ENCODE results near the gene MRPL34. TPM values are rescaled to one million over a fixed set of nuclear protein-coding genes. Genes with fewer than 3 reads are reported as not detected.

MRPL34 gene
- total and polyA plus RNA-seq, 9 of the 15 experiments (the other 6 are each of a cell fraction or from before 2014, with no cell fraction given): 11.5 to 256 (median 72.5) TPM

- peak; percentile 55; the same call in 1 of the 2 replicates for TF ChIP-seq LCOR (CRISPR knock-in tag; IDR thresholded peaks at IDR 0.05)
- peak; percentile 93 to 96 for TF ChIP-seq ARNT (IDR thresholded peaks at IDR 0.05)
- TF ChIP-seq RB1 (IDR thresholded peaks at IDR 0.05; ENCODE audit: low read depth): peak; percentile 95; the same call in 1 of the 2 replicates
- peak; percentile 93 to 96; a peak in 3 of 4 replicates for TF ChIP-seq KDM1A (IDR thresholded peaks at IDR 0.05)
- TF ChIP-seq ZNF41 (CRISPR knock-in tag; conservative IDR thresholded peaks at IDR 0.05): no peak
- 0 out of 2 replicates have a peak, but pooled peaks have one; percentile 91 for TF ChIP-seq ZHX1 (conservative IDR thresholded peaks at IDR 0.05; ENCODE audit: low read length)
- peak; percentile 16; the same call in 1 of the 2 replicates for TF ChIP-seq USF2 (CRISPR knock-in tag; IDR thresholded peaks at IDR 0.05)
- TF ChIP-seq ZNF224 (CRISPR knock-in tag; IDR thresholded peaks at IDR 0.05): no peak
- no peak for TF ChIP-seq ZNF184 (CRISPR knock-in tag; IDR thresholded peaks at IDR 0.05)
- peak; percentile 69 for TF ChIP-seq NFYB (IDR thresholded peaks at IDR 0.05; ENCODE audit: extremely low read depth, insufficient read length)
- no peak for TF ChIP-seq GABPB2 (CRISPR knock-in tag; conservative IDR thresholded peaks at IDR 0.05)
- TF ChIP-seq LEF1 (IDR thresholded peaks at IDR 0.05): peak; percentile 70
- peak; percentile 74; the same call in 1 of the 2 replicates for TF ChIP-seq GTF2E2 (tag; IDR thresholded peaks at IDR 0.05)
- no peak for TF ChIP-seq FUS (optimal IDR thresholded peaks at IDR 0.05; ENCODE audit: low read depth, low read length)
- TF ChIP-seq RUNX1 (IDR thresholded peaks at IDR 0.05; ENCODE audit: low read depth): peak; percentile 61; the same call in 1 of the 2 replicates
- peak; percentile 82 for TF ChIP-seq CHD1 (IDR thresholded peaks at IDR 0.05; ENCODE audit: low read length)
- TF ChIP-seq MCM7 (IDR thresholded peaks at IDR 0.05): peak in 1 of 2 experiments; percentile 89; a peak in 1 of 4 replicates
- TF ChIP-seq ZBTB11 (CRISPR knock-in tag; IDR thresholded peaks at IDR 0.05): peak; percentile 96 to 99 (median 97); a peak in 5 of 6 replicates
- TF ChIP-seq RBFOX2 (IDR thresholded peaks at IDR 0.05; ENCODE audit: low read depth, low read length): peak; percentile 94
- peak; percentile 54 for TF ChIP-seq FOSL1 (tag; conservative IDR thresholded peaks at IDR 0.05)
- peak; percentile 97 for TF ChIP-seq NFRKB (IDR thresholded peaks at IDR 0.05; ENCODE audit: low read depth)
- TF ChIP-seq KLF10 (CRISPR knock-in tag; IDR thresholded peaks at IDR 0.05): no peak
- TF ChIP-seq CCAR2 (IDR thresholded peaks at IDR 0.05; ENCODE audit: low read depth, low read length): no peak
Observed at GRCh38 chr19:17336872-17337674, 31.4 kb downstream of the MRPL34 start, which contains the start of gene GTPBP3 (continued).

Data from K562 (cell line).